Embryonic facial prominence (tissue), 1 donor: Measurements from ENCODE around the gene IFNGR2.
A peak's percentile ranks its signal among the peaks of the same experiment; 100 is the strongest.
"Not testable (repeated sequence)": the region's sequence is repeated elsewhere in the genome, so short reads cannot be mapped to it uniquely, and the experiment has no call there.

Experiments
- DNase-seq: peaks from one replicate; pipeline ENCODE4 v3.0.0-alpha.2; 2016; ENCODE audit errors: extremely low spot score

IFNGR2 gene

GRCh38 chr21:33402001-33402979 is 923 bp upstream of the IFNGR2 start:
- DNase-seq: peak; percentile 52

DNA sequence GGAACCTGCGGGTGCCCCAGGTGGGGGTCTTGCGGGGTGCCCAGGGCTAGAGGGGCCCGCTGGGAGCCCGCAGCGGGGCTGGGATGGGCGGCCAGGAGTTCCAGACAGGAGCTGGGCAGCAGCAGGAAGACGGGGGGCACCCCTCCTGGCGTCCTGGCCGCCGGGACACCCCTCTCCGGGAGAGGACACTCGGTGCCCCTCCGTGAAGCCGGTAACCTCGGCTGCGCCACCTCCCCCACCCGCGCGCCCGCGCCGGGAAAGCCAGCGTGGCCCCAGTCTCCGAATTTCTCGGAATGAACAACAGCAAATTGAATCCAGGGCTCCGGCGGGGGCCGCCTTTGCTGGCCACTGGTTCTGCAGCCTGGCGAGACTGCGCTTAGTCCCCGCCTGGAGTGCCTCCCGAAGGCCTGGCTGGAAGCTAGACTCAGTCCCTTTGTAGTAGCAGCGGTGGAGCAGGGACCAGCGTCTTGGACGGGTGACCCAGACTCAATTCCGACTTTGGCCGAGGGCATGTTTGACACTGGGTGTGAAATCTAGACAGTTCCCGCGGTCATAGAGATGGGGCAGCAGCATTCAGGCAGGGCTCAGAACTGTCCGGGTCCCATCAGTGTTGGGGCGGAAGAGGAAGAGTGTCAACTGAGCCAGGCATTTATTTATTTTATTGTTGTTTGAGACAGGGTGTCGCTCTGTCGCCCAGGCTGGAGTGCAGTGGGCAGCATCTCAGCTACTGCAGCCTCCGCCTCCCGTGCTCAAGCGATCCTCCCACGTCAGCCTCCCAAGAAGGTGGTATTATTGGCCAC is 773 bp downstream of the IFNGR2 start:
- no peak for DNase-seq

- no peak for DNase-seq
These were observed 3.3 kb downstream of the IFNGR2 start for GRCh38 chr21:33406493-33406892.

GRCh38 chr21:33411949-33412430 is 8.8 kb downstream of the IFNGR2 start:
- DNase-seq: no peak

GRCh38 chr21:33412439-33412831 is 9.2 kb downstream of the IFNGR2 start:
- DNase-seq: not testable (repeated sequence)

DNA sequence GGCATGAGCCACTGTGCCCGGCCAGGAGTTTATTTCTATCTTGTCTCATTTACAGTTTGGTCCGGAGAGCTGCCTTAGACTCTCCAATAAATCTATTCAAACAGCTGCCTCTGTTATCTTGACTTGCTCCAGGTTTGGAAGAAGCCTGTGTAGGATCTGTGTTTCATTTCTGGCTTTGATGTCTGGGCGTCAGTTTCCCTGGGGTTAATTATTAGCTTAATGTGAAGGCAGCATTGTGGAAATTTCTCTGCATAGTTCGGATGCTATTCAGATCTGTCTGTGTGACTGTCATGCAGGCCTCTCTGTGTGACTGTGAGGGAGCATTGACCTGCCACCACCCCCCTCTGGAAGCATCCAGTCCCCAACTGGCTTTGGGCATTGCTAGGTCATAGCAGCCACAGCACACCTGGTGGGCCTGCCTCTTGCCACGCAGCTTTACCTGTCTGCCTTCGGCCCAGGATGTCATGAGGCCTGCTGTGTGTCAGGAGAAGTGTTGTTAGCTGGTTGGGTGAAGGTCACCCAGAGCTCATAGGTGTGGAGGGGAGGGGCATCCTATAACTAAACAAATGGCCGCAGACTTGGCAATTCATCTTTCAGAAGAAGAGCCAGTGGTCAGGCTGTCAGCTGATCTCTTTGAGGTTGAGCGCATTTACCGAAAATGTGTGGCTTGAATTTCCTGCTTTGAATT is 9.8 kb downstream of the IFNGR2 start:
- no peak for DNase-seq

DNA sequence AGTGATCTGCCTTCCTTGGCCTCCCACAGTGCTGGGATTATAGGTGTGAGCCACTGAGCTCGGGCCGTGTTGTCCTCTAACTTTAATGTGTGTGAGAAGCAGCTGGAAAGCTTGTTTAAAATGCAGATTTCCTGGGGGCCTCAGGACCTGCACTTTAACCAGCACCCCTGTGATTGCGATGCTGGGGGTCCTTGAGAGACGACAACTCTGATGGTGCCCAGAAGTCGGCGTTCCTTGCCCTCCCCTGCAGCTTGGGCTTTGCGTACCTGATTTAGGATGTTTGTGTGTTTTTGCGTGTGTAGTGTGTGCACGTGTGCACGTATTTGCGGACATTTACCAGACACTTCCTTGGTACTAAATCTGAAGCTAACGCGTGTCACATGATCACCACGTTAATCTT is 10.9 kb downstream of the IFNGR2 start:
- no peak for DNase-seq

- no peak for DNase-seq
These were observed 11.7 kb downstream of the IFNGR2 start for GRCh38 chr21:33414926-33415325.

DNA sequence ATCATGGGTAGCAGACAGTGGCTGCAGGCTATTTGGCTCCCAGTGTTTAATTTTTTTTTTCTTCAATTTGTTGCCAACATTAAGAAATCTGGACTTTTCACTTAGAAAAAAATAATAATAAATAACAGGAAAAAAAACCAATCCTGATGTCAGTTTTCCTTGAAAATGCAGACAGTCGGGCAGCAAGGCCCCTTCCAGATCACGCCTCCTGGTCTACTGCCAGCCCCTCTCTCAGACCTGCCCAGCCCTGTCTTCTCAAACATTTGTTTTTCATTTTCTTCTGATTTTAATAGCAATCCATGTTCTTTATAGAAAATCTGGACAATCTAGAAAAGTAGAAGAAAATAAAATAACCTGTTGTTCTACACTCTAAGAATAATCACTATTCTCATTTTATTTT is 15.5 kb downstream of the IFNGR2 start:
- no peak for DNase-seq

DNA sequence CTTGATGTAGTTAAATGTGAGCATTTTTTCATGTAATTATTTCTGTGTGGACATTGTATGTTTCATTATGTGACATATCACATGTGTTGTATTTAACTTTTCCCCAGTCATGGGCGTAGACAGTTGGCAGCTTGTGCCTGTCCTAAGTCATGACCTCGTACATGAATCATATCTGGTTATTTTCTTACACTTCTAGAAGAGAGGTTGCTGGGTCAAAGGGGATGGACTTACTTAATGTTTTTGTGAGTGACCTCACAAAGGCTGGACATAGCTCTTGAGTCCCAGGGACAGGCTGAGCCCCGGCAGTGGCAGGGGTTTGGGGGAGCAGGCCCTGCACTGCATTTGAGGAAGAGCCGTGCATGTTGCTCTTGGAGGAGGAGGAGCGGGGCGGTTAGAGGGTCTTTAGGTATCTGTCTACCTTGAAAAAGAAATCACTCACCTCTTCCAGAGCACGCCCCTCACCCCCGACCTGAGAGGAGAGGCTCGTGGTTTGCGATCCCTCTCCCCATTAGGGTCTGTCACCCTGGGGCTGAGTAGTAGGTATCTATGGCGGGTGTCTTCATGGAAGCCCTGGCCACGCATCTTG is 16.4 kb downstream of the IFNGR2 start:
- DNase-seq: no peak

DNA sequence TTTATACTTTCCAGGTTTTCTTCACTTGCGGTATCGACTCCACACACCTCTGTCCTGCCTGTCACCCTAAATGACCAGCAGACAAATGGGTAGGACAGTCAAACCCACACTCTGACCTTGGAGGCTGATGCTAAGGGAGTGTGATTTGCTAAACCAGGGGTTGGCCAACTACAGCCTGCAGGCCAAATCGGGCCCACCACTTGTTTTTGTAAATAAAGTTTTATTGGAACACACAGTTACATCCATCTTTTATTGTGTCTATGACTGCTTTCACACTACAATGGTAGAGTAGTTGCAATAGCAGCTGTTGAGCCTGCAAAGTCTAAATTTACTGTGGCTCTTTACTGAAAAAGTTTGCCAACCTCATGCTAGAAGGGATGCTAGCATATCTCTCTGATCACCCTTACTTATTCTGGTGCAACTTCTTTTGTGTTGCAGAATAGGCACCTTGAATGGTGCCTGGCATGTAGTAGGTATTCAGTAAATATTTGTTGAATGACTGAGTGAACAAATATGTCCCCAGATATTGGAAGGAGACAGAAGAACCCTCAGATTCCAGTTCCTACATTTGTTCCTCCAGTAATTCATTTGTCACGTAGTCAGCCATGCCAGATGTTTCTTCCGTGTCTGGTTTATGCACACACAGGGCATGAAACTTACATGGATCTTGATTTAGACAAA is 18.6 kb downstream of the IFNGR2 start:
- no peak for DNase-seq

DNA sequence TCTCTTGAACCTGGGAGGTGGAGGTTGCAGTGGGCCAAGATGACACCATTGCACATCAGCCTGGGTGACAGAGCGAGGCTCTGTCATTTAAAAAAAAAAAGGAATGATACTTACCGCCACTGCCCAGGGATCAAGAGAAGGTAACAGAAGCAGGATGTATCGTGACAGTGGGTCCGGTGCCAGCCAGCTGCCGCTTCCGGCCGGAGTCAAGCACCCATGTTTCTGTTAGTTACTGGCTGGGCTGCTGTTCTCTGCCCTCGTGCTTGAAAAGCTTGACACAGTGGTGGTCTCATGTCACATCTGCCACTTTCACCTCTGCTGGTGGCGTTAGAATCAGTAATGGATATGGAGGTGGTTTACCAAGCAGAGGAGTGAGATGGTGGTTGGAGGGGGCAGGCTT is 21.0 kb downstream of the IFNGR2 start:
- no peak for DNase-seq

GRCh38 chr21:33425825-33426224 is 22.6 kb downstream of the IFNGR2 start:
- DNase-seq: no peak

GRCh38 chr21:33427051-33427450 is 23.8 kb downstream of the IFNGR2 start:
- DNase-seq: no peak

GRCh38 chr21:33428669-33429068 is 25.5 kb downstream of the IFNGR2 start:
- DNase-seq: no peak

DNA sequence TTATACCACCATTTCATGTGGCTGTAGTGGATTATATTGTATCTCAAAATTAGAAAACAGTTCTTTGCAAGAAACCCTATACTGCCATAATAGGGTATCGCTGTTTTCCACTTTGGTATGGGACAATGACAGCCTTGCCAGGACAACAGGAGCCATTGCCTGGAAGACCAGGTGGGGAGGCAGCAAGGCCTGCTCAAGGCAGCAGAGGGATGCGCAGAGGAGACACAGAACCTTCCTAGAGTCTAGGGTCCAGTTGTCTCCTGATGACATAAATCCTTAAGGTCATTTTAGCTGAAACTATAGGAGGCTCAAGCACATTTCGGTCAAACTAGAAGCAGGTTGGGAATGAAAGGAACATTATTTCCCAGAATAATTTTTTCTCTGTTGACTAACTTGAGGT is 27.6 kb downstream of the IFNGR2 start:
- DNase-seq: no peak

DNA sequence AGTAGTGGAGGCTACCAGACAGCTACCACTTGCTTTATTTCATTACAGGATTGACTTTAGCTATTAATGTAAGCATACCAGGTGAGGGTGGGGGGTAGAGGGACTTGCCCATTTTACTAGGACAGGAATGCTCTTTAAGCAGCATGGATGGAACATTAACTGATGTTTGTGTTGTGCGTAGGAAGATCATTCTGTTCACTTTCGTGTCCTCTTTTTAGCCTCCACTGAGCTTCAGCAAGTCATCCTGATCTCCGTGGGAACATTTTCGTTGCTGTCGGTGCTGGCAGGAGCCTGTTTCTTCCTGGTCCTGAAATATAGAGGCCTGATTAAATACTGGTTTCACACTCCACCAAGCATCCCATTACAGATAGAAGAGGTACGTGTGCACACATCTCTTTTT is 29.3 kb downstream of the IFNGR2 start:
- no peak for DNase-seq

DNA sequence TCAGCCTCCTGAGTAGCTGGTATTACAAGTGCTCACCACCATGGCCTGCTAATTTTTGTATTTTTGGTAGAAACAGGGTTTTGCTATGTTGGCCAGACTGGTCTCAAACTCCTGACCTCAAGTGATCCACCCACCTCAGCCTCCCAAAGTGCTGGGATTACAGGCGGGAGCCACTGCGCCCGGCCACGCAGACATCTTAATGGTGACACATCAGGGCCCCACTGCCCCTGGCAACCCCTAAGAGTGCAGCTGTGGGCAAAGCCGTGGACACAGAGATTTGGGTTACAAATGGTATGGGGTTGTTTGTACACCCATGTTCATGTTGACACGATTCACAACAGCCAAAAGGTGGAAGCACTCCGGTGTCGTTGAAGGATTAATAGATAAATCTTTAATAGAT is 29.8 kb downstream of the IFNGR2 start:
- DNase-seq: no peak

DNA sequence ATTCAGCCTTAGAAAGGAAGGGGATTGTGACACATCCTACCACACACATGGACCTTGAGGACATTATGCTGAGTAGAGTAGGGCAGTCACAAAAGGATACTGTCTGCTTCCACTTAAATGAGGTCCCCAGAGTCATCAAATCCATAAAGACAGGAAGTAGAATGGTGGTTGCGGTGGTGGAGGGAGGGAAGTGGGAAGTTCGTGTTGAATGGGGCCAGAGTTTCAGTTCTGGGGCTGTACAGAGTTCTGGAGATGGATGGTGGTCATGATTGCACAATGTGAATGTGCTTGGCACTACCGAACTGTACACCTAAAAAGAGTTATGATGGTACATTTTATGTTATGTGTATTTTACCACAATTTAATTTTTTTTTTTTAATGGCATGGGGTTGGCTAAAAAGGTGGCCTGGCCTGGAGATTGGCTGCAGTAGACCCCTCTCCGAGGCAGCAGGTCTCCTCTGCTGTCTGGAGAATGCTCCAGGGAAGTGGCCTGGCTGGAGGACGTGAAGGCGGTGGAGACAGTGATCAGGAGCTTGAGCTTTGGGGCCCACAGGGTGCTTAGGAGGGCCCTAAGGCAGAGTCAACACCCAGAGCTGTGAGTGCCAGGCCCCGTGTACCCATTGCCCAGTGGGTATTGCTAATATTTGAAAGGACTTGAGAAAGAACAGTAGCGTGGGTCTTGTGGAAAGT is 30.4 kb downstream of the IFNGR2 start:
- DNase-seq: no peak

- no peak for DNase-seq
These were observed 31.7 kb downstream of the IFNGR2 start for GRCh38 chr21:33434770-33435360.
